Large intestine (tissue), 3 donors: Measurements from ENCODE around the gene NFIB. TPM values are rescaled to one million over a fixed set of nuclear protein-coding genes. Genes with fewer than 3 reads are reported as not detected.

Source experiments
- DNase-seq, 2 donors: peaks; one replicate each; pipeline versions ENCODE4 v3.0.0 to v3.0.0-alpha.2; 2013
- H3K27ac ChIP-seq: one replicate; pipeline ENCODE4 v1.5.1; 2013; ENCODE audit warnings: low read length
- H3K27me3 ChIP-seq: 2 replicates; pipeline ENCODE4 v1.6.1; 2013; ENCODE audit warnings: low read length; ENCODE audit not compliant: control insufficient read depth, insufficient read depth
- H3K36me3 ChIP-seq: 2 replicates; pipeline ENCODE4 v1.6.1; 2013; ENCODE audit warnings: low read length; ENCODE audit not compliant: control insufficient read depth, insufficient read depth
- H3K4me1 ChIP-seq: one replicate; pipeline ENCODE4 v1.6.1; 2013; ENCODE audit warnings: low read length; ENCODE audit not compliant: control insufficient read depth, insufficient read depth
- H3K4me3 ChIP-seq: one replicate; pipeline ENCODE4 v1.5.1; 2013; ENCODE audit warnings: low read length
- H3K9me3 ChIP-seq: one replicate; pipeline ENCODE4 v1.6.1; 2013; ENCODE audit warnings: mild to moderate bottlenecking, low read depth, low read length, moderate library complexity; ENCODE audit not compliant: control insufficient read depth
- whole genome bisulfite sequencing: methylation state at CpG from one replicate; pipeline ENCODE4 v1.1.5; 2013; ENCODE audit warnings: low lambda C conversion rate; ENCODE audit not compliant: insufficient coverage; 5-methylcytosine and 5-hydroxymethylcytosine counted together
- polyA plus RNA-seq: library from polyadenylated mRNA; unstranded; fragments of 120-200 nt; gene quantifications from one replicate; pipeline ENCODE4 v1.2.1, GENCODE V29; 2013

Gene NFIB
- polyA plus RNA-seq, 1 donor: 16.6 TPM

DNA sequence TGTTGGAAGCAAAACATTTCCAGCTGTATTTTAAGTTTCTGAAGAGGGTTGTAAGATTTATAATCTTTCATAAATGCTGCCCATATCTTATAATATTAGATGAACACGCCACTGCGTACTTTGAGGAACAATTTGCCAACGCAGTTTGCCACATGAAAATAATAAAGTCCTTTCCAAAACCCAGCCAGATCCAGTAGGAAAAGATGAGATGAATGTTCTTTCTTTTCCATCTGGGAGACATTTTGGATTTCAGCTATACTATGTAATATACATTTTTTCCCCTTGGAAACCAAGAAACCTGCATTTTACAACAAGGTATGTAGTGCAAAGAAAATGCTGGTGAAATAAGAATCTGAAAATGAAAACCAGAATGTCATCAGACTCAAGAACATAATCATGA, 125.4 kb downstream of the NFIB start:
- no peak overlapping the region for H3K4me3 ChIP-seq
- no peaks in the 10 kb centered on the region for H3K4me1 ChIP-seq
- H3K36me3 ChIP-seq: no peaks in the 10 kb centered on the region
- no peaks in the 10 kb centered on the region for H3K9me3 ChIP-seq
- DNase-seq: no peak
- no peaks in the 10 kb centered on the region for H3K27me3 ChIP-seq
- no CpG with 5 or more reads among the region's 3 CpGs for WGBS
- no peak overlapping the region for H3K27ac ChIP-seq

DNA sequence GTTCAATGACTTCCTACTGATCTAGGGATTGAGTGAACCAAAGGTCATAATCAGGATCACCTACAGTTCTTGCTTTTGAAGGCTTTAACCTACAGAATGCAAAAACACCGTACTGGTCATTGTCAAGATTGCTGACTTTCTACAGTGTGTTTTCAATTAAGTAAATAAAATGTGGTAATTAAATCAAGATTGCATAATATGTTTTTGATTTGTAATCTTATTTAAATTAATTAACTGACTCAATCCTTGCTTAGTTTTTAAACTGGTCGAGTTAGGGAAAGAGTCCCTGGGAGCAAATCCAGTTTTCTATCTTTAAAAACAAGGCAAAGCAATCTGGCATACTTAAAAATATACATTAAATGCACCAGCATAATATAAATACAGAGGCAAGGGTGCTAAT, 125.9 kb downstream of the NFIB start:
- no peaks in the 10 kb centered on the region for H3K9me3 ChIP-seq
- DNase-seq: no peak
- no peaks in the 10 kb centered on the region for H3K27me3 ChIP-seq
- H3K36me3 ChIP-seq: no peaks in the 10 kb centered on the region
- H3K4me1 ChIP-seq: no peaks in the 10 kb centered on the region
- 75% methylated on average over 1 of the region's 2 CpGs for WGBS
- H3K27ac ChIP-seq: no peak overlapping the region
- H3K4me3 ChIP-seq: no peak overlapping the region

DNA sequence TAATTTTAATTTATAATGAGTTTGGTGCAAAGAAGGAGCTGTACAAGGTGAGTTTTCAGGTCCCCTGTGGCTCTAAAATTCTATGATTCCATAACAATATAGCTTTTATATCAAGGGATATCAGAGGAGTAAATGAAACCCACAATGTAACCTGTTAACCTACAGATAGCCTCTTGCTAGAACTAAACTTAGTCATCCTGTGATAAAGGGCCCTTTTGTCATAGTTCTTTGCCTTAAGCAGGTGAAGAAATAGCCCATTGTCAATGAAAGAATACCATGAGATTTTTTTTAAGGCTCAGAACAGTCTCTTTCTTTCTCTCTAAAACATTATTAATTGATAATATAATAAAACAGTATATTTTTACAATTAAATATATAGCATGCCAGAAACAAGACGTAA, 127.8 kb downstream of the NFIB start:
- no peak overlapping the region for H3K4me3 ChIP-seq
- H3K27ac ChIP-seq: no peak overlapping the region
- H3K36me3 ChIP-seq: no peaks in the 10 kb centered on the region
- 83% methylated on average over 1 of the region's 1 CpG for WGBS
- peaks cover 2% of the 10 kb centered on the region for H3K9me3 ChIP-seq
- no peak for DNase-seq
- no peaks in the 10 kb centered on the region for H3K27me3 ChIP-seq
- H3K4me1 ChIP-seq: no peaks in the 10 kb centered on the region

DNA sequence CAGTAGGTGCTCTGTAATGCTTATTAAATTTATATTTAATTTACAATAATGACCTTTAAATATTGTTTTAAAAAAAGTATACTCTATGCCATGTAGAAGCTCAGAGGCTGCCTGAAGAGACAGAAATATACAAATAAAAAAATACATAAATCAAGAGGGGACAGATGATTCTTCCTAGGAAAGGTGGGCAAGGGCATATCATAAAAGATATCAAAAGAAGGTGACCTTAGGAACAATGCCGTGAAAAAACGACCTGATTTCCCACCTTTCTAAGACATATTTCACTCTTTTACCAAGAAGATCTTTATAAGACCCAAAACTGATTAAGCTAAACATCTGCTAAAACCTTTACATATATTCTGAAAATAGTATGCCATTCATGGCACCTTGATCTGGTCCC, 128.9 kb downstream of the NFIB start:
- 92% methylated on average over 2 of the region's 2 CpGs for WGBS

DNA sequence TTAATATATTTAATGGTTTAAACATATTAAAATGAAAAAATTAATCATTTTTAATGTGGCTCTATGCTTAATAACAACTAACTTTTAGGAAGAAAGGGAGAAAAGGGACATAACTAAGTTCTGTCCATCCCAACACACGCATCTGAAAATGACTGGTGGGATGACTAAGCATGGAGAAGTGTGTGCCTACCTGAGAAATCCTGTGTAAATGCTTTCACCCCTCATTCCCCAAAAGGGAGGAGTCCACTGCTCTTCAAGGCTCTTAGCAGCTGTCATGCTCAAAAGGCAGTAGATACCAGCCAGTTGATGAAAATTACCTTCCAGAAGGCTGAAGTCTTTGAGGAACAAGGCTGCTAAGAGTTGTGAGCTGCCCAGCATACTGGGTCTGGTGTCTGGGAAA, 130.9 kb downstream of the NFIB start:
- no peaks in the 10 kb centered on the region for H3K36me3 ChIP-seq
- no peaks in the 10 kb centered on the region for H3K27me3 ChIP-seq
- H3K4me1 ChIP-seq: no peaks in the 10 kb centered on the region
- H3K4me3 ChIP-seq: no peak overlapping the region
- no peak for DNase-seq
- H3K27ac ChIP-seq: no peak overlapping the region
- H3K9me3 ChIP-seq: peaks cover 2% of the 10 kb centered on the region
- no CpG with 5 or more reads among the region's 1 CpG for WGBS

More for the DNA sequence above, 128.9 kb downstream of the NFIB start:
- Histone ChIP-seq H3K9me3 (peaks cover 2% of the 10 kb centered on the region), H3K36me3 (no peaks in the 10 kb centered on the region), H3K4me3 (no peak overlapping the region), H3K27me3 (no peaks in the 10 kb centered on the region), H3K27ac (no peak overlapping the region), H3K4me1 (no peaks in the 10 kb centered on the region)
- no peak for DNase-seq

DNA sequence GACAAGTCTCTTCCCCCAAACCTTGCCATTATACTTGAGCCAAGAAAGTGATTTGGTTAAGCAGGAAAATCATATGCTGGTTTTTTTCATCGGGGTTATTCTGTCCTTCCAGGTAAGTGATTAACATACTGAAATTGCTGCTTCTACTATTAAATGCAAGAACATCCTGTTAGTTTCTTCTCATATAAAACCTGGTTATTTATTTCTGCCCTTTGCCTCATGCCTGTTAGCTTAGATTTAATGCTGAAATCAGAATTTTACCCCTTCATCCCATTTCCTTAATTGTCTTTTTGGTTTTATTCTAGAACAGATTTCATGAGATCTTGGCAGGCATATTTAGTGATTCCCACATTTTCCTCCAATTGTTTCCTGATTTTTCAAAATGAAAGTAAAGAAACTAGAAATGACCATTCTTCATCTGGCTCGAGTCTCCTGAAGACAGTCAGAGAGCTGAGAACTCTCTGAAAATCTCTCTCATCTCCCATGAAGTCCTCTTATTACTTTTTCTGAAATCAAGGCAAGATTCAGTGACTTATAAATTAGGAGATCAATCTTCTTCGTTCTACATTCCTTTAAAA, 132.9 kb downstream of the NFIB start:
- WGBS: 100% methylated on average over 1 of the region's 3 CpGs

DNA sequence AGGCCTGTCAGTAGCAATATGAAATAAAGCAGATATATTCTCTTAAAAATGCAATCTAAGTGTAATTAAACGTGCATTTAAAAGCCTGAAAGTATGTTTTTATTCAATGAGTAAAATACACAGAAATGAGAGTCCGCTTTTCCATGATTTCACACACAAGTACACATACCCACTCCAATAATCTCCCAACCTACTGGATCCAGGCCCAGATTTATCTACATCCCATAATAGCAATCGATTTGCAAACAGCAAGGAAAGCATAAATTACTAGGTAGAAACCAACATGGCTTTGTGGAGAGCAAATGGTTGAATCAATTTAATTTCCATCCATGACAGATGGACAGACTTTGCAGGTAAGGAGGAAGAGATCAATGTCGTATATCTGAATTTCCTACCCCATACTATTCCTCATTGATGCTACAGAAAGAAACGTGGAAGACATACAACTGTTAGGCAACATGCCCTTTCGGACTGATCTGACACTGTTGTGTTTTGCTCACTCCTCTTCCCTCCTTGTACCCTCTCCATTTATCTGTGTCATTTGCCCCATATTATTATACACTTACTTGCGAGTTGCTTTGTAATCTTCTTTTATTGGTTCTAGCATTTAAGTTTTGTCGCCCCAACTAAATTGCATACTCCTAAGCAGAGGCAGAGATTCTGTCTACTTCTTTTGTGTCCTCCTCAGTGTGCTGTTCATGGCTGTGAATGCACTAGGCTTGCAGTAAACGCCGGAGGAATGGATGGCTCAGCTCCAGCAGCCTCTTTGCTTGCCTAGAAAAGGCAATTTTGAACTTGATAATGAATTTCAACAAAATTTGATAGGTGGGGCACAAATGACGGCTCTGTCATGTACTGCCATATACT, 133.6 kb downstream of the NFIB start:
- Histone ChIP-seq H3K4me1 (no peaks in the 10 kb centered on the region), H3K9me3 (peaks cover 2% of the 10 kb centered on the region), H3K27me3 (no peaks in the 10 kb centered on the region), H3K4me3 (no peak overlapping the region), H3K36me3 (no peaks in the 10 kb centered on the region), H3K27ac (no peak overlapping the region)
- no peak for DNase-seq
- WGBS: 80% methylated on average over 3 of the region's 11 CpGs

More for the DNA sequence above, 132.9 kb downstream of the NFIB start:
- H3K27me3 ChIP-seq: no peaks in the 10 kb centered on the region
- no peak overlapping the region for H3K27ac ChIP-seq
- H3K4me3 ChIP-seq: no peak overlapping the region
- H3K4me1 ChIP-seq: no peaks in the 10 kb centered on the region
- H3K9me3 ChIP-seq: peaks cover 2% of the 10 kb centered on the region
- H3K36me3 ChIP-seq: no peaks in the 10 kb centered on the region
- no peak for DNase-seq

DNA sequence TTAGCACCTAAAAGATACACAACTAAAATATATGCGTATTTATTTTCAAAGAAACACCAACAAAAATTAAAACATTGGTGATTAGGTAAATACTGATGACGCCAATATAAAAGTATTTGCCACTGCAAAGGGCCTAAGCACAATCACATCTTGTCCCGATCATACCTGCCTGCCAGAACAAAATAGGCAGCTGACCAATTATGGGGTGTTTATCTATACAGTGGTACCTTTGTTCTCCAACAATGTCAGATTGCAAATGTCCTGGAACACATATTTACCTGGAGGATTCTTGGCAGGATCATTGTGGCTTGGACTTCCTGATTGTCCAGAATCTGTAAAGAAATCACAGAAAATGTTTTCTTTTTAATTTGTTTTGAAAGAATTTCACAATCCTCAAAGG, 134.5 kb downstream of the NFIB start:
- no peak overlapping the region for H3K4me3 ChIP-seq
- no peaks in the 10 kb centered on the region for H3K36me3 ChIP-seq
- peaks cover 2% of the 10 kb centered on the region for H3K9me3 ChIP-seq
- no CpG with 5 or more reads among the region's 3 CpGs for WGBS
- no peaks in the 10 kb centered on the region for H3K4me1 ChIP-seq
- H3K27ac ChIP-seq: no peak overlapping the region
- no peak for DNase-seq
- H3K27me3 ChIP-seq: no peaks in the 10 kb centered on the region

DNA sequence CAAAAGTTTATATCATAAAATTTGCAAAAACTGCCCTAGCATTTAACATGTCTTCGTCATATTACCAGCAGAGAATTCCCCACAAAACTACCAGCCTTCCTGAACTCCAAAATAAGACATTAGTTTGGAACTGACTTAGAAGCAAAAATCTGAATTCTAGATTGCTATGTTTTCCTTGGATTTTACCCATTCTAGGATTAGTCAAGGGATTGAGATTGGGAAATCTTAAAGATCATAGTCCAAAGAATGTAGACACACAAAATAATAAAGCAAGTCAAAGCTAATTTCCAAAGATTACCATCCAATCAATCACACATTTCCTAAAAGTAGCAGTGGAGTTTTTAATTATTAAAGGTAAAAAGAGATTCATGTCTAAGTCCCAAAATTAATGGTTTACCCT, 138.2 kb downstream of the NFIB start:
- no peak for DNase-seq
- no CpG with 5 or more reads among the region's 1 CpG for WGBS
- no peaks in the 10 kb centered on the region for H3K4me1 ChIP-seq
- no peaks in the 10 kb centered on the region for H3K36me3 ChIP-seq
- H3K4me3 ChIP-seq: no peak overlapping the region
- no peaks in the 10 kb centered on the region for H3K9me3 ChIP-seq
- H3K27ac ChIP-seq: no peak overlapping the region
- H3K27me3 ChIP-seq: no peaks in the 10 kb centered on the region

DNA sequence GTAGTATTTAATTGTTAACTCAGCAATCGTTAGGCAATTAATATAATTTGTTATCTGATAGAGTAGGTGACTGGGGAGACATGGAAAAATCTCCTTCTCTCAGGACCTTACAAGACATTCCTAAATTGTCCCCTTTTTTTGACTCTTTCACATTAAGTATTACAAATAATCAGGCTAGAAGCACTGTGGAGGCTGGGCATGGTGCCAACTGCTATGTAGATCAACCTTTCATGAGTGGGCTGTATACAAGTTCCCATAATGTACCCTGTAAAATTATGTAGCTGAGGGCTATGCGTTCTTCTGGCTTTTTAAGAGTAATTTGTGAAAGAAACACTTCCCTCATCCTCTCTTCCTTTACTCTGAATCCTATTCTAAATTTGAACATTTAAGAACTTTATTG, 140.2 kb downstream of the NFIB start:
- whole genome bisulfite sequencing: 70% methylated on average over 2 of the region's 2 CpGs
- no peaks in the 10 kb centered on the region for H3K27me3 ChIP-seq
- H3K27ac ChIP-seq: no peak overlapping the region
- H3K4me3 ChIP-seq: no peak overlapping the region
- no peaks in the 10 kb centered on the region for H3K4me1 ChIP-seq
- DNase-seq: no peak
- H3K9me3 ChIP-seq: no peaks in the 10 kb centered on the region
- H3K36me3 ChIP-seq: no peaks in the 10 kb centered on the region
